M059J (cell line): ENCODE results near the gene TMEM9B. TPM values are rescaled to one million over a fixed set of nuclear protein-coding genes. Genes with fewer than 3 reads are reported as not detected.

Experiments
- DNase-seq: peaks from one replicate; pipeline ENCODE4 v3.0.0-alpha.2; 2012; ENCODE audit warnings: low read depth
- total RNA-seq: library from RNA; depleted of rRNA; stranded (reverse); fragments of >200 nt; shearing (Covaris generic); gene quantifications from 2 replicates; pipeline ENCODE4 v1.2.3, GENCODE V29; 2014

Gene TMEM9B
- total RNA-seq, 1 experiment from 2014 or later: 63.0 TPM

DNA sequence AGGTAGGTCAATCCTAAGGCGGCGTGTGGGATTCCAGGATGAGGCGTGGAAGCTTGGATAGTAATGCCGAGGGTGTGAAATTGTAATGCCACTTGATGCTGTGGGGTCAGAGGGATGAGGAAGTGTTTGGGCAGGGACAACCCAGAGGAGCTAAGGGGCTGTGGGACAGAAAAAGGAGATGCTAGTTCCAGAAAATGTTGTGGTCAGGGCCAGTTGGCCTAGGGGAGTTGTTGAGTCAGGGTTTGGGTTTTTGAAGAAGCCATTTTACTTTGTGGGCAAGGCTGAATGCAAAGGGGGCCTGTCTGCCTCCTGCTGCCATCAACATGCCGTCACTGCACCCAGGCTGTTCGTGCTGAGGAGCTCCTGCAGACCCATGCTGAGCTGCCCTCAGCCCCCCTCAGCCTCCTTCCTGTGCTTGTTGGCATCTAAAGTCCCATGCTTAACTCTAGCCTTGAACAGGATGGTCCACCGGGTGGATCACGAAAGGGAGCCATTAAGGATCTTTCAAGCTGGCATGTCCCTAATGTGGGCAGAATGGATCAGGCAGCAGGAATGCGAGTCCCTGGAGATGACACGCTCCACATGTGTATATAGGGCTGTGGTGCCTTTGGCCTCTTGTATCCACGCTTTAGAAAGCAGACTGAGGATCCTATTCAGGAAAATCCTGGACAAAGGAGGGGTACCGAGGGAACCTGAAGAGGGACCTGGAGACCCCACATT, 33.6 kb downstream of the TMEM9B start:
- DNase-seq: peak; percentile 57

DNA sequence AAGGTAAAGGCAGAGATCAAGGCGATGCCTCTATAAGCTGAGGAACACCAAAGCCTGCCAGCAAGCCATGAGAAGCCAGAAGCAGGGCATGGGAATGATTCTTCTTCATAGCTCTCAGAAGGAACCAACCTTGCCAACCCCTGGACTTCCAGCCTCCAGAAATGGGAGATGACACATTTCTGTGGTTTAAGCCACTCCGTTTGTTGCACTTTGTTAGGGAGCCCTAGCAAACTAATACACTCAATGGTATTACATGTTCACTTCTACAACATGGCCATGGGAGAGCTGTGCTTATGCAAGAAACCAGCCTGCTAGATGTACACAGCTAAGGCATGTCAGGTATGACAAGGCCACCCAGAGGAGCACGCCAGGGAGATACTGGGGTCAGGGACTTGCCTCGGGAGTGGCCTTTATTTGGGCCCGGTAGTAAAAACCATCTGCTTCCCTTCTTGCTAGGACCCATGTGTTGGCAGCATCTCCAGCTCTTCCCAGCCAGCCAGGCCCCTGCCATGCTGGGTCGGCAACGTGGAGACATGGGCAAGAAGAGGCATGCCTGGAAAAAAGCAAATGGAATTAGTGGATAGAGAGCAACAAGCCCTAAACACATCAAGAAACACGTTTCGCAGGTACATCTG, 35.1 kb downstream of the TMEM9B start:
- DNase-seq: peak; percentile 85

DNA sequence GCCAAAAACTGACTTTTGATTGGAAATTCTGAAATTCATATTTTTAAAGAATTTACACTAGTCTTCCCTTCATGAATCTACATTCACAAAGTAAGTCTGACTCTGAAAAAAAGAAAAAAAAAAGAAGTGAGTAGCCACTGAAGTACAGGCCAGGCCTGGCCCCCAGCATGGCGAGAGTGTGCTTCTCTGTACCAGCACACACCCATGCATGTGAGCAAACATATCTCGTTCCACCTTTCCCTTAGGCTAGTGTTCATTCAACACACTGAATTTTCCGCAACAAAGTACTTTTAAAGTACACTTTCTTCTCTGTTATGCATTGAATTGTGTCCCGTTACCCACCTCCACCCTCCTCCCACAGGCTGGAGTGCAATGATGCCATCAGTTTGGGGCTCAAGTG, 36.0 kb downstream of the TMEM9B start:
- no peak for DNase-seq

DNA sequence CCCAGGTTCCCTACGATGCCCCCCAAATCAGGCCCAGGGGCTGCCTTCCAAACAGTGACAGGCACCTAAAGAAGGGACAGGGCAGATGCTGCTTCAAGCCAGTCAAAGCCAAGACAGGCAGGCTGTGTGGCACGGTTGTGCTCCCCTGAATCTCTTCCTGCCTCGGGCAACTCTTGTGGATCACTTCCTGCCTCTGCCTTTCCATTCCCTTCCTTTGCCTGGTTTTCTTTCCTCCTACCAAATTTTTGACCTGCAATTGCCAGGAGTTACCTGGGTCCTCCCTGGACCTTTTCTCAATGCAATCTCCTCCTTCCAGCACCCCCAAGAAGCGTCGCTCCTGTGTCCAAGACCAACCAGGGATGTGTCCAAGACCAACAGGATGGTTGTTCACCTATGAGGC, 37.0 kb downstream of the TMEM9B start:
- no peak for DNase-seq

DNA sequence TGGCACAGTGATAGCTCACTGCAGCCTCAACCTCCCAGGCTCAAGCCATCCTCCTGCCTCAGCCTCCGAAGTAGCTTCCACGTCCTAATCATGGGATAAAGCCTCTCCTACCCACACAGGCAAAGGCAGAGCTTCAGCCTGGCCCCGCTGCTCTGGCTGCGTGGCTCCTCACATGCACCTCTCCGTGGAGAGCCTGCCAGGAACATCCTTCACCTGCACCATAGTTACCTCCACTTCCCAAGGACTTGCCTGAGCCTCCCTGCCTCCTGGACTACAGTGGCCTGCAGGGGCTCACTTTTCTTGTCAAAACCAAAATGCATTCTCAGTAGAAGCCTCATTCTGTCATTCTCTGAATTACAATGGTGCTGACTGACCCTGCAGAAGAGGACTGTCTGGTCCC, 38.0 kb downstream of the TMEM9B start:
- no peak for DNase-seq

DNA sequence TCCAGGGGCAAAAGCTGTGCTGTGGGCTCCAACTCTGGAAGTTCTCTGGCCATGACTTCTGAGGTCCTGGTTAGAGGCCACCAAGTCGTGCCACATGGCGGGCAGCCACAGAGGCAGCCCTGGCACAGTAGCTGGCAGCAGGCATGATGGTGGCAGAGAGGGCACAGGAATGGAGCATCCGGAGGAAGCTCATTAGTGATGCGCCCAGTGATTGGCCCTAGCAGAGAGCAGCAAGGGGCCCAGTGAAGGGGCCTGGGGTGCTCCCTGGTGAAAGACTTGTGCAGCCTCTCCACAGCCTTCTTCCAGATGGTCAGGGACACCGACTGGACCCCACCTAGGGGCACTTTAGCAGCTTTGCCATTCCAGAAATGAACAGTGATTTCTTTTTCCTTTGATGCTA, 38.5 kb downstream of the TMEM9B start:
- no peak for DNase-seq

DNA sequence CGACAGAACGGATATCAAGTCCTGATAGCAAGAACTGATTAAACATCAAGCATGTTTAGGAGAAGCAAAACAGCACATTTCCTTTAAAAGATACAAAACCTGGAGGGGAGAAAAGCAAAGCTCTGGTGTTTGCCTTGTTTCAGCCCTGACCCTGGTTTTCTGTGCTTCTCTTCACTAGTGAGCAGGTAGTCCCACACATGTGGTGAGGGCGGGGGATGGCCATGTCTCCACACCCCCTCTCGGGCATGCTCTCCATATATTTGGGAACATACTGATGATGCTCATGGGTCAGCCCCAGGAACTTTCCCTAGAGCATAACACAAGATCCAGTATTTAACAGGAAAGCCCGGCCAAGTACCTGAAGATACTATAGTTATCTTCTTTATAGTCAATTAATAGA, 41.6 kb downstream of the TMEM9B start:
- no peak for DNase-seq

DNA sequence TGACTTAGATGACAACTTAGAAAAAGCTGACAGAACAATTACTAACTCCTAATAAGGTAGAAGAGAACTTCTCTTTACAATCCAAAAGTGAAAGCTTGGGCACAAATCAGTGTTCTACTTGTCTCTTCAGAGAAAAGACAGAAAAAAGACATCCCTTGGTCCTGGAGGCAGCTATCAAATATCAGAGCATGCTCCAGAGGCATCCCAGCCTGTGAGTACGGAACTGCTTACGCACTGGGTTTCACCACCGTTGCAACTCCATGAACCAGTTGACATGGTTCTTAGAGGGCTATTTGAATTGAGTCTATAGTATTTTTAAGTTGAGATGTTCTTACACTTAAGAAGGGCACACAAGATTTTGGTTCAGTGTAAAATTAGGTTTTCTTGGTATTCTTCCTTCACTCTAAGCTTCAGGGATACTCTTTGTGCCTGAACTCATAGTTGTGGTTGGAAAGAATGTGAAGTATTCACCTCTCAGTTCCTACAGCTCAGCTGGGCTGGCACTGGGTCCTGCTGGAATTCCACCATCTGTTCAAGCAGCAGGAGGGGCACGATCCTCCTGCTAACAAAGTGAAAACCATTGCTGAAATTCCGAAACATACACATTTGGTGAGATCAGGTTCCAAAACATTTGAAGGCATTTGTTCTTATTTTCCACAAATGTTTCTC, 47.0 kb downstream of the TMEM9B start:
- peak; percentile 94 for DNase-seq

DNA sequence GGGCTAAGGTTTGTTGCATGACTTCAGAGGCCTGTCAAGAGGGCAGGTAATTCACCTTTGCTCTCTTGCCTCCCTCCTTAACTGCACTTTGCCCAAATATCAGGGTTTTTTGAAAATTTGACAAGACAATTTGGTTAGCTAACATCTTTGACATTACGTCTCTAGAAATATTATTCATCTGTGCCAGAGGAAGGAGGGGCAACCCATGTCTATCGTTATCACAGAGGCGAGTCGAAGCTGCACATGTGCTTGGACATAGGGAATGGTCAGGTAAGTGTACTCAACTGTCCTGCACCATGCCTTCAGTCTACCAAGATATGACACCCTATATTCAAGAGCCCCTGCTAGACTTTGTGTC, 49.6 kb downstream of the TMEM9B start:
- no peak for DNase-seq

DNA sequence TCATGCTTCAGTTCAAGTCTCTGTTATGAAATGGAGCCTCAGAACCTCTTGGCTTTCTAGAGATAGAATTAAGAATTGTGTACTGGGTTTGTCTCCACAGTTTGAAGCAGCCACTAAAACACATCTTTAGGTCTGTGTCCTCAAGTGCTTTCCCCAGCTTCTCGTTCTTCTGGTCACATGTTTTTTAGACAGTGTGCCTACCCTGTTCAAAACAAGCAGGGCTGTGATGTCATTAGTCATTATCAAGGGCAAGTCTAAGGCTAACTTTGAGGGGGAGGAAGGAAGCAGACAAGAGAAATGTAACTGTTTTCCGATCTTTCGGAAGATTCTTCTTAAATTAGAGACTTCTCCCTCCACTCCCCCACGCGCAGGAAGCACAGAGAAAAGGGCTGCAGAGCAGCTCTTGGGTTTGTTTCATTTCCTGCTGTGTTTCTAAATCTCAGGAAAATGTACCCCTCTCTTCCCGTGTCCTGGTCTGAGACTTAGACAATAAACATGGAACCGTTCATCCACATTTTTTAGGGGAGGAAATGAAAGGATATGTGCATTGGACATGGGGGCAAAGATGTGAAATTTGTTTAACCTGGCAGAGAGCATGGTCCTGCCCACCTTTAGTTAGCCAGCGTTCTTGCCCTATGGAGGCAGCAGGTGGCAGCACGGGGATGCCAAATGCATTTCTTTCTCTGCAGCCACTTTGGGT, 50.1 kb downstream of the TMEM9B start:
- peak; percentile 50 for DNase-seq

DNA sequence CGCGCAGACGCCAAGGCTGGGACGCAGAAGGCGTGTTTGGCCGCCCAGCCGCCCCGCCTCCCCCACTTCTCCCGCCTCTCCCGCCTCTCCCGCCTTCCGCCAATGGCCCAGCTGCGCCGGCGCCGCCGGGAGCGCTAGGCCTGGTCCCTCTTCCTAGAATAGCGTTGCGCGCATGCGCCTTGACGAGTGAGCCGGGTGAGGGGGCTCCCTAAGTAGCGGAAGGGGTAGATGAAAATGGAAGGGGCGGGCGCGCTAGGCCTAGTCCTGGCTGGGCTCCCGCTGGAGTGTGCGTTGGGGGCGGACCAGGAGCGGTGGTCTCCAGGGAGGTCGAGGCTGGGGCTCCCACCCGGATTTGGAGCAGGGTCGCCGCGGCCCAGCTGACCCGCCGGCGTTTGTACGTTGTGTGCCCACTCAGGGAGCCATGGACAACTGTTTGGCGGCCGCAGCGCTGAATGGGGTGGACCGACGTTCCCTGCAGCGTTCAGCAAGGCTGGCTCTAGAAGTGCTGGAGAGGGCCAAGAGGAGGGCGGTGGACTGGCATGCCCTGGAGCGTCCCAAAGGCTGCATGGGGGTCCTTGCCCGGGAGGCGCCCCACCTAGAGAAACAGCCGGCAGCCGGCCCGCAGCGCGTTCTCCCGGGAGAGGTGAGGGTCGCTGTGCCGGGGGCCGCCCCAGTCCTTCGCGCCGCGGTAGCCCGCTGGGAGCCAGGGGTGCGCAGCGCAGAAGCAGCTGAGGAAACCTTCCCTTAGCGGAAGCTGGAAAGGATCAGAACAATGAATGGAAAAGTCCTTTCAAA, 53.0 kb downstream of the TMEM9B start, which contains the start of gene AKIP1:
Gene AKIP1 (plus strand): TSS at position 161 of the 795 bp plus-strand sequence. CDS start 261 bp downstream, at position 422.
- DNase-seq: peak; percentile 96

DNA sequence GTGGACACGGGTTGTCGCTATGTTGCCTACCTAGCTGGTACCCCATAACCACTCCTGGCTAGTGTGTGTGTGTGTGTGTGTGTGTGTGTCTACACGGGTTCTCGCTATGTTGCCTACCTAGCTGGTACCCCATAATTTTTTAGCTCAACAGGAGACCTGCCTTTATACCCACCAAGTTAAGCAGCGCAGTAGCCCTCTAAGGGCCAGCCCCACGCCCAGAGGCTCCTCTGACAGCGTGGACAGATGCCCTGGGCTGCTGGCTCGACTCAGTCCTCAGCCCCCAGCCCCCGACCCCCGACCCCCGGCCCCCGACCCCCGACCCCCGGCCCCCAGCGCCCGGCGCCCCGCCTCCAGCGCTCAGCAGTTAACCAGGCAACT, 53.6 kb downstream of the TMEM9B start:
- no peak for DNase-seq

DNA sequence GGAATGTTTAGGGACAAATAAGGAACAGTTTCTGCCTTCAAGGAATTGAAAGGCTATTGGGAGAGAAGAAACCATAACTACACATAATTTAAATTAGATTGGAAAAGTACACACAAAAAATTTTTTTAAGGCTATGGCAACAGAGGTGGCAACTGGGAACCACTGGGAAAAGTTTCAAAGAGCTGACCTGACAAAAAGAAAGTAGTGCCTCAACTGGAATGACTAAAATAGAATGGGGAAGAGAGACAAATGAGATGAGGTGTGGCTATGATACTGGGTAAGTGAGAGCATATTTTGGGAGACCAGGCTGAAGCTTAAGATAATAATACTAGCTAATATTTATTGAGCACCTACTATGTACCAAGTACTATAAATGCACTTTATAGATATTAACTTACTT, 56.1 kb downstream of the TMEM9B start:
- DNase-seq: no peak

DNA sequence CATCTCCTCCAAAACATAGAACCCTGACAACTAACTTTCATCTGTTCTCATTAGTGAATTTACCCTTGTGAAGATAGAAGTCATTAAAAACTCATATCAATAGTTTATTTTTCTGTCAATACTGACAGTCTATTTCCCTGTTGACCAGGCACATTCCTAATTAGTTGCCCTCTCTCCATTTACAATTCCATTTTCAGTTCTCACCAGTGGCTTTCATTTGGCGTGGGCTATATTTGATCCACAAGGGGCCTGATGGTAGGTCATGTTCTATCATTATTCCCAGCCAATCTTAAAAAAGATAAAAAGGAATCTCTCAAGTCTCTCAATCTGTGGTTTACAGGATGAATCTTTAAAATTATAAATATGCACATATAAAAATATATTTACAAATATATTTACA, 57.1 kb downstream of the TMEM9B start:
- DNase-seq: peak; percentile 39

DNA sequence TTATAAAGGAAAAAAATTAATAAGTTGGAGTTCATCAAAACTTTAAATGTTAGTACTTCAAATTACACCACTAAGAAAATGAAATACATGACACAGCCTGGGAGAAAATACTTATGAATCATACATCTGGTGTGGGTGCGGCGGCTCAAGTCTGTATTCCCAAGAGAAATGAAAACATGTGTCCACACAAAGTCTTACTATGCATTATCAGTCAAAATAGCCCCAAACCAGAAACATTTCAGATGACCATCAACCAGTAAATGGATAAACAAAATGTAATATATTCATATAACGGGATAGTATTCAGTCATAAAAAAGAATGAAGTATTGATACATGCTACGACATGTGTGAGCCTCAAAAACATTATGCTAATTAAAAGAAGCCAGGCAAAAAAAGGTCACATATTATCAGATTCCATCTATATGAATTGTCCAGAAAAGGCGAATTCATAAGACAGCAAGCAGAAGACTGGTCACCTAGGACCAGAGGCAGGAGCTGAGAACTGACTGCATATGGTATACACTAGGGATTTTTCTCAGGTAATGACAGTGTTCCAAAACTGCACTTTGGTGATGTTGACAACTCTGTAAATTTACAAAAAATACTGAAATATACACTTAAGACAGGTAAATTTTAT, 58.6 kb downstream of the TMEM9B start:
- peak; percentile 73 for DNase-seq

DNA sequence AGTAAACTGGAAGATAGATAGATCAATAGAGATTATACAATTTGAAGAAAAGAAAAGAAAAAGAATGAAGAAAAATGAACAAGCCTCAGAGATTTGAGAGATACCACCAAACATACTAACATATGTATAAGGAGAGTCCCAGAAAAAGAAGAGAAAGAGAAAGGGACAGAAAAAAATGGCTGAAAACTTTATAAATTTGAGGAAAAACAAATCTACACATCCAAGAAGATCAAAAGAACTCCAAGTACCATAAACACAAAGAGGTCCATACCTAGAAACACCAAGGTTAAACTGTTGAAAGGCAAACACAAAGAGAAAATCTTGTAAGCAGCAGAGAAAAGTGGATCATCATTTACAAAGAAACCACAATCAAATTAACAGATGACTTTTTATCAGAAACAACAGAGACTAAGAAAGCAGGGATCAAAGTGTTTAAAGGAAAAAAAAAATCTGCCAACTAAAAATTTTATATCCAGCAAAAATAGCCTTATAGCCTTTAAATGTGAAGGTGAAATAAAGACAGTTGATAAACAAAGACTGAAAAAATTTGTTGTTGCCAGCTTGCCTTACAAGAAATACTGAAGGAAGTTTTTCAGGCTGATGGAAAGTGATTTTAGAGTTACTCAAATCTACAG, 65.0 kb downstream of the TMEM9B start:
- no peak for DNase-seq
